HepG2 (cell line): Measurements from ENCODE around the gene AK6. TPM values are rescaled to one million over a fixed set of nuclear protein-coding genes. Genes with fewer than 3 reads are reported as not detected.

ENCODE experiments used
- ATAC-seq: fragments of 200-7000 bp; cut with Tn5 transposase; 3 replicates; pipeline ENCODE4 v1.9.1; 2020; ENCODE audit warnings: mild to moderate bottlenecking, moderate library complexity
- BruUV-seq: library from RNA; stranded (reverse); fragments of 400-500 nt; replicated peaks from 2 replicates; lab custom pipeline; 2021; lab: Mats Ljungman, UMichigan
- CTCF ChIA-PET: fragments of 300-600 bp; formaldehyde crosslinking; extraction: SDS; loops from one replicate; lab custom pipeline; 2021; ENCODE audit warnings: low total read pairs, inconsistent platforms, low intra/inter-chr PET ratio; lab: Yijun Ruan, JAX
- POLR2A ChIA-PET: fragments of 350-600 bp; sonication (Branson Sonifier 250); formaldehyde crosslinking; loops from one replicate; lab custom pipeline; 2020; ENCODE audit warnings: antibody characterized with exemption, inconsistent platforms; lab: Yijun Ruan, JAX
- DNase-seq: peaks from one replicate; pipeline ENCODE4 v3.0.0-alpha.2; 2015; ENCODE audit warnings: low spot score
- FAIRE-seq: peaks from 3 replicates; lab custom pipeline; 2011; peaks lifted over from hg19 to GRCh38; lab: Jason Lieb, UNC
- H2AFZ ChIP-seq: one replicate; pipeline ENCODE4 v1.6.1; 2011; ENCODE audit warnings: low read length, inconsistent platforms
- H3K27ac ChIP-seq: fragments of 300-600 bp; 3 replicates; pipeline ENCODE4 v1.8.0; 2011; ENCODE audit warnings: mixed run types, mild to moderate bottlenecking, mixed read lengths, low read length, inconsistent platforms; ENCODE audit not compliant: insufficient read depth; ENCODE audit errors: extremely low read length
- H3K27me3 ChIP-seq, 2 experiments: fragments of 200-600 bp in 1 of 2; 2 replicates in 1 of 2; 3 replicates in 1 of 2; pipeline versions ENCODE4 v1.6.0 to v1.8.0; 2011; ENCODE audit warnings: low read length in 2 of 2, mild to moderate bottlenecking in 2 of 2, moderate library complexity in 2 of 2, inconsistent platforms in 1 of 2; ENCODE audit not compliant: insufficient read depth in 2 of 2, control insufficient read depth in 1 of 2
- H3K36me3 ChIP-seq, 2 experiments: fragments of 200-600 bp in 1 of 2; replicated peaks in 1 of 2; 2 replicates in 1 of 2; 3 replicates in 1 of 2; pipeline versions ENCODE4 v1.5.1 to v1.8.0; 2011; ENCODE audit warnings: low read length in 2 of 2, inconsistent platforms in 1 of 2; ENCODE audit not compliant: insufficient read depth in 2 of 2, control insufficient read depth in 1 of 2
- H3K4me1 ChIP-seq: 2 replicates; pipeline ENCODE4 v1.5.1; 2012; ENCODE audit warnings: low read length, inconsistent platforms; ENCODE audit not compliant: insufficient read depth
- H3K4me2 ChIP-seq: 2 replicates; pipeline ENCODE4 v1.6.0; 2011; ENCODE audit warnings: low read depth, low read length, inconsistent platforms
- H3K4me3 ChIP-seq, 3 experiments: fragments of 200-600 bp in 1 of 3; sonication (generic), shearing (Covaris generic) in 1 of 3; replicated peaks in 1 of 3; 2 replicates each; pipeline ENCODE4 v1.5.1; 2011 to 2016; ENCODE audit warnings: low read length in 3 of 3, inconsistent platforms in 2 of 3, low read depth in 2 of 3, mild to moderate bottlenecking in 2 of 3, control low read depth in 1 of 3, mixed read lengths in 1 of 3; ENCODE audit not compliant: insufficient read depth in 1 of 3
- H3K79me2 ChIP-seq: one replicate; pipeline ENCODE4 v1.6.1; 2011; ENCODE audit warnings: low read length, inconsistent platforms; ENCODE audit not compliant: insufficient read depth
- H3K9ac ChIP-seq: 2 replicates; pipeline ENCODE4 v1.6.0; 2011; ENCODE audit warnings: mild to moderate bottlenecking, low read depth, low read length, inconsistent platforms; ENCODE audit not compliant: insufficient read depth
- H3K9me3 ChIP-seq: 2 replicates; pipeline ENCODE4 v1.5.1; 2012; ENCODE audit warnings: mild to moderate bottlenecking, low read length
- H4K20me1 ChIP-seq: 2 replicates; pipeline ENCODE4 v1.6.0; 2011; ENCODE audit warnings: inconsistent platforms, mild to moderate bottlenecking, low read length, moderate library complexity; ENCODE audit not compliant: insufficient read depth
- ATF1 ChIP-seq: IDR thresholded peaks from 2 replicates; pipeline ENCODE4 v1.6.1; 2016; ENCODE audit warnings: mild to moderate bottlenecking, control low read depth
- FLYWCH1 ChIP-seq: sonication (generic); formaldehyde crosslinking; IDR thresholded peaks from 2 replicates; pipeline ENCODE4 v1.8.1; 2023; ENCODE audit warnings: mild to moderate bottlenecking, missing genetic modification reagents
- GABPB1 ChIP-seq: IDR thresholded peaks from 2 replicates; pipeline ENCODE4 v1.6.1; 2016; ENCODE audit warnings: mild to moderate bottlenecking, missing genetic modification reagents, moderate library complexity, missing compliant biosample characterization
- MAFG ChIP-seq: sonication (generic); formaldehyde crosslinking; IDR thresholded peaks from 2 replicates; pipeline ENCODE4 v1.5.1; 2020; ENCODE audit warnings: mild to moderate bottlenecking, missing genetic modification reagents
- MBD4 ChIP-seq: IDR thresholded peaks from 2 replicates; pipeline ENCODE4 v1.6.1; 2012; ENCODE audit warnings: low read length, inconsistent platforms, borderline replicate concordance
- MIER2 ChIP-seq: IDR thresholded peaks from 2 replicates; pipeline ENCODE4 v1.6.1; 2016; ENCODE audit warnings: missing biosample characterization, missing genetic modification reagents
- MXD4 ChIP-seq: IDR thresholded peaks from 2 replicates; pipeline ENCODE4 v1.6.1; 2016; ENCODE audit warnings: mild to moderate bottlenecking, missing biosample characterization, missing genetic modification reagents
- SIX1 ChIP-seq: sonication (generic); formaldehyde crosslinking; IDR thresholded peaks from 2 replicates; pipeline ENCODE4 v1.4.0; 2020; ENCODE audit warnings: missing genetic modification reagents, borderline replicate concordance
- ZBTB7B ChIP-seq: sonication (generic); formaldehyde crosslinking; IDR thresholded peaks from 2 replicates; pipeline ENCODE4 v1.4.0; 2020; ENCODE audit warnings: missing genetic modification reagents
- ZKSCAN1 ChIP-seq: fragments of 150-350 bp; IDR thresholded peaks from 2 replicates; pipeline ENCODE4 v1.6.1; 2014; ENCODE audit warnings: low read length
- ZNF138 ChIP-seq: sonication (generic); formaldehyde crosslinking; IDR thresholded peaks from 2 replicates; pipeline ENCODE4 v1.5.0; 2020; ENCODE audit warnings: mild to moderate bottlenecking, low read depth, missing genetic modification reagents
- ZNF260 ChIP-seq: sonication (generic); formaldehyde crosslinking; IDR thresholded peaks from 2 replicates; pipeline ENCODE4 v1.4.0; 2020; ENCODE audit warnings: missing genetic modification reagents, low read depth, mild to moderate bottlenecking, borderline replicate concordance
- ZNF484 ChIP-seq: sonication (generic); formaldehyde crosslinking; IDR thresholded peaks from 2 replicates; pipeline ENCODE4 v1.5.1; 2020; ENCODE audit warnings: mild to moderate bottlenecking, low read depth, missing genetic modification reagents, borderline replicate concordance
- ZNF546 ChIP-seq: sonication (generic); formaldehyde crosslinking; conservative IDR thresholded peaks from 2 replicates; pipeline ENCODE4 v1.8.1; 2023; ENCODE audit warnings: mild to moderate bottlenecking, missing genetic modification reagents
- ZNF709 ChIP-seq: sonication (generic); formaldehyde crosslinking; IDR thresholded peaks from 2 replicates; pipeline ENCODE4 v1.5.0; 2020; ENCODE audit warnings: mild to moderate bottlenecking, missing genetic modification reagents
- WGBS: methylation state at CpG from one replicate; pipeline ENCODE4 v1.1.6; 2017; ENCODE audit warnings: low lambda C conversion rate; 5-methylcytosine and 5-hydroxymethylcytosine counted together
- in situ Hi-C: cut with HindIII; loops from 2 replicates; pipeline ENCODE4 v1.10.0; 2017; ENCODE audit warnings: low pct_unique_long_range_greater_than_20kb; ENCODE audit not compliant: extremely low pct_ligation_motif_present
- intact Hi-C: fragments of 100-400 bp; cut with micrococcal nuclease; formaldehyde crosslinking; loops from one replicate; pipeline ENCODE4 v1.10.0; 2022; ENCODE audit not compliant: unreplicated experiment
- polyA plus RNA-seq, 8 experiments: library from polyadenylated mRNA; depleted of rRNA in 3 of 8; stranded (reverse) in 7 of 8; unstranded in 1 of 8; fragments of >200 nt; fragmentation: Illumina TruSeq in 4 of 8; extraction: Trizol in 4 of 8; gene quantifications; 2 replicates each; pipeline versions ENCODE4 v1.2.1 to v1.2.3, GENCODE V29; 2011 to 2016; ENCODE audit warnings: low read depth in 4 of 8, missing spikeins in 1 of 8, mixed read lengths in 1 of 8; ENCODE audit not compliant: insufficient read depth in 1 of 8
- total RNA-seq, 5 experiments: library from RNA; depleted of rRNA; stranded (reverse); fragments of >200 nt; fragmentation: Illumina TruSeq; extraction: Trizol; gene quantifications; 2 replicates each; pipeline ENCODE4 v1.2.3, GENCODE V29; 2016; ENCODE audit warnings: low read depth in 1 of 5
- TF ChIP-seq, protein P1 (sequence below): sonication (generic); formaldehyde crosslinking; IDR thresholded peaks from 2 replicates; pipeline ENCODE4 v1.9.0; 2021; ENCODE audit warnings: missing genetic modification reagents, mild to moderate bottlenecking, borderline replicate concordance
- TF ChIP-seq, protein P2 (sequence below): sonication (generic); formaldehyde crosslinking; IDR thresholded peaks from 2 replicates; pipeline ENCODE4 v1.4.0; 2020; ENCODE audit warnings: missing genetic modification reagents
- TF ChIP-seq, protein P3 (sequence below): sonication (generic); formaldehyde crosslinking; IDR thresholded peaks from 2 replicates; pipeline ENCODE4 v1.4.0; 2020; ENCODE audit warnings: missing genetic modification reagents, borderline replicate concordance

Gene AK6
- total and polyA plus RNA-seq, 2 of the 13 experiments (the other 11 are each of a cell fraction or from before 2014, with no cell fraction given), result 31.1 to 77.2 TPM

DNA sequence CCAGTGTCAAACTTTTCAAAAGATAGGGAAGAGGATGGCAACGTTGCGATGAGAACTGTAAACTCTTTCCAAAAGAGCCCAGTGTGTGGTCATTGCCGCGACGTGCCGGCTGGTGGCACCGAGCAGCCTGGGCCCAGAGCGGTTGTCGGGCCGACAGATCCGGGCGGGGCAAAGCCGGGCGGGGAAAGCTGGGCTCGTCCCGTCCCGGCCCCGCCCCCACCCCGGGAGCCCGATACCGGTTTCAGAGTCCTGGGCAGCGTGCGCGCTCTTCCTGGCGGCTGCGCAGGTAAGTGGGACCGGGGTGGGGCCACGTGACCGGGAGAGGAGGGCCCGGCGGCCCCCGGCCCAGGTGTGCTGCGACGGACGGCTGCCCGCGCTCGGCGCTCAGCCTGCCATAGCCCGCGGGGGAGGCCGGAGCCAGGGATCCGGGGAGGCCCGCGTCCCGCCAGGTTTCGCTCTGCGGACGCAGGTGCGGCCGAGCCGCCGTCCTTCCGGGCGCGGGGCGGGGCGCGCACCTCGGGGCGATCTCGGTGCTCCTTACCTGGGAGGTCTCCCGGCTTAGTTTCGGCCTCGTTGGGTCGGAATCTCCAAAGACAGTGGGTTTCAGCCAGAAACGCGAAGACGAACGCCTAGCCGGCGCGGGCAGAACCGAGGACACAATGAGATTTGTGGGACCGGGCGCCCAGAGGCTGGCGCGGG is 45.7 kb upstream of the AK6 start, which contains the start of gene MARVELD2:
Gene MARVELD2, plus strand, starts transcription at position 232 of the 699 bp plus-strand sequence. CDS start 4,270 bp downstream, outside the sequence.
- Histone ChIP-seq H3K79me2 (peaks cover 9% of the 10 kb centered on the region), H3K27ac (peak within 1 kb of the TSS; percentile 67), H3K36me3 (peaks cover 6 to 18% of the 10 kb centered on the region in 2 experiments; a peak in 4 of 5 replicates), H3K4me1 (peaks cover 22% of the 10 kb centered on the region), H3K4me2 (peak within 1 kb of the TSS; percentile 81), H3K9ac (peak within 1 kb of the TSS; percentile 80), H3K9me3 (no peaks in the 10 kb centered on the region), H4K20me1 (no peaks in the 10 kb centered on the region), H3K27me3 (no peaks in the 10 kb centered on the region), H3K4me3 (peak within 1 kb of the TSS; percentile 79 to 97 (median 92)), H2AFZ (peak within 1 kb of the TSS; percentile 48)
- BruUV-seq, result no TSS peak
- ChIA-PET POLR2A (interaction anchor here (0.6 to 1.5 kb wide), 8 partner anchors 9 to 321 kb away, joined by 3 to 5 read pairs (median 3); partner anchors contain the start of gene SLC30A5), CTCF (no interaction called here)
- FAIRE-seq (peak; percentile 70), ATAC-seq (peak; percentile 98), DNase-seq (peak; percentile 81)
- in situ Hi-C loops (loop anchor here (5.0 kb wide), 1 partner anchor 77 kb away; the partner anchor contains the start of gene OCLN), intact Hi-C loops (loop anchor here (1.0 to 2.0 kb wide), 2 partner anchors 38 to 77 kb away; partner anchors contain the start of gene OCLN)
- whole genome bisulfite sequencing, result under 1% methylated on average over 45 of the region's 78 CpGs
- TF ChIP-seq, protein P1, sequence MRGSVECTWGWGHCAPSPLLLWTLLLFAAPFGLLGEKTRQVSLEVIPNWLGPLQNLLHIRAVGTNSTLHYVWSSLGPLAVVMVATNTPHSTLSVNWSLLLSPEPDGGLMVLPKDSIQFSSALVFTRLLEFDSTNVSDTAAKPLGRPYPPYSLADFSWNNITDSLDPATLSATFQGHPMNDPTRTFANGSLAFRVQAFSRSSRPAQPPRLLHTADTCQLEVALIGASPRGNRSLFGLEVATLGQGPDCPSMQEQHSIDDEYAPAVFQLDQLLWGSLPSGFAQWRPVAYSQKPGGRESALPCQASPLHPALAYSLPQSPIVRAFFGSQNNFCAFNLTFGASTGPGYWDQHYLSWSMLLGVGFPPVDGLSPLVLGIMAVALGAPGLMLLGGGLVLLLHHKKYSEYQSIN (CRISPR knock-in tag), result no peak
- TF ChIP-seq ZBTB7B, result no peak
- TF ChIP-seq MXD4 (CRISPR knock-in tag), result peak; percentile 89
- TF ChIP-seq, protein P2, sequence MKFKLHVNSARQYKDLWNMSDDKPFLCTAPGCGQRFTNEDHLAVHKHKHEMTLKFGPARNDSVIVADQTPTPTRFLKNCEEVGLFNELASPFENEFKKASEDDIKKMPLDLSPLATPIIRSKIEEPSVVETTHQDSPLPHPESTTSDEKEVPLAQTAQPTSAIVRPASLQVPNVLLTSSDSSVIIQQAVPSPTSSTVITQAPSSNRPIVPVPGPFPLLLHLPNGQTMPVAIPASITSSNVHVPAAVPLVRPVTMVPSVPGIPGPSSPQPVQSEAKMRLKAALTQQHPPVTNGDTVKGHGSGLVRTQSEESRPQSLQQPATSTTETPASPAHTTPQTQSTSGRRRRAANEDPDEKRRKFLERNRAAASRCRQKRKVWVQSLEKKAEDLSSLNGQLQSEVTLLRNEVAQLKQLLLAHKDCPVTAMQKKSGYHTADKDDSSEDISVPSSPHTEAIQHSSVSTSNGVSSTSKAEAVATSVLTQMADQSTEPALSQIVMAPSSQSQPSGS (CRISPR knock-in tag), result 0 out of 2 replicates have a peak, but pooled peaks have one; percentile 52
- TF ChIP-seq ZNF260 (CRISPR knock-in tag), result no peak
- peak; percentile 21; the same call in 1 of the 2 replicates for TF ChIP-seq MIER2 (CRISPR knock-in tag)
- TF ChIP-seq MAFG (CRISPR knock-in tag), result no peak
- TF ChIP-seq MBD4, result no peak
- TF ChIP-seq GABPB1 (CRISPR knock-in tag), result peak; percentile 81
- TF ChIP-seq, protein P3, sequence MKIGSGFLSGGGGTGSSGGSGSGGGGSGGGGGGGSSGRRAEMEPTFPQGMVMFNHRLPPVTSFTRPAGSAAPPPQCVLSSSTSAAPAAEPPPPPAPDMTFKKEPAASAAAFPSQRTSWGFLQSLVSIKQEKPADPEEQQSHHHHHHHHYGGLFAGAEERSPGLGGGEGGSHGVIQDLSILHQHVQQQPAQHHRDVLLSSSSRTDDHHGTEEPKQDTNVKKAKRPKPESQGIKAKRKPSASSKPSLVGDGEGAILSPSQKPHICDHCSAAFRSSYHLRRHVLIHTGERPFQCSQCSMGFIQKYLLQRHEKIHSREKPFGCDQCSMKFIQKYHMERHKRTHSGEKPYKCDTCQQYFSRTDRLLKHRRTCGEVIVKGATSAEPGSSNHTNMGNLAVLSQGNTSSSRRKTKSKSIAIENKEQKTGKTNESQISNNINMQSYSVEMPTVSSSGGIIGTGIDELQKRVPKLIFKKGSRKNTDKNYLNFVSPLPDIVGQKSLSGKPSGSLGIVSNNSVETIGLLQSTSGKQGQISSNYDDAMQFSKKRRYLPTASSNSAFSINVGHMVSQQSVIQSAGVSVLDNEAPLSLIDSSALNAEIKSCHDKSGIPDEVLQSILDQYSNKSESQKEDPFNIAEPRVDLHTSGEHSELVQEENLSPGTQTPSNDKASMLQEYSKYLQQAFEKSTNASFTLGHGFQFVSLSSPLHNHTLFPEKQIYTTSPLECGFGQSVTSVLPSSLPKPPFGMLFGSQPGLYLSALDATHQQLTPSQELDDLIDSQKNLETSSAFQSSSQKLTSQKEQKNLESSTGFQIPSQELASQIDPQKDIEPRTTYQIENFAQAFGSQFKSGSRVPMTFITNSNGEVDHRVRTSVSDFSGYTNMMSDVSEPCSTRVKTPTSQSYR (CRISPR knock-in tag), result peak; percentile 79; the same call in 1 of the 2 replicates
- TF ChIP-seq ZNF709 (CRISPR knock-in tag), result peak; percentile 89; the same call in 1 of the 2 replicates
- TF ChIP-seq FLYWCH1 (CRISPR knock-in tag), result 0 out of 2 replicates have a peak, but pooled peaks have one; percentile 10
- TF ChIP-seq ZNF138 (CRISPR knock-in tag), result no peak
- no peak for TF ChIP-seq ATF1
- TF ChIP-seq ZKSCAN1, result no peak
- no peak for TF ChIP-seq ZNF484 (CRISPR knock-in tag)
- peak; percentile 74; the same call in 1 of the 2 replicates for TF ChIP-seq ZNF546 (CRISPR knock-in tag)
- no peak for TF ChIP-seq SIX1 (CRISPR knock-in tag)
